GM13977 (cell line): ENCODE results near the gene LILRB2.

ENCODE experiments used
- DNase-seq: peaks from one replicate; pipeline ENCODE4 v3.0.0; 2012; ENCODE audit warnings: low spot score
- in situ Hi-C: fragments of 300-500 bp; cut with MboI; formaldehyde crosslinking; loops from one replicate; pipeline ENCODE4 v1.12.0; 2022; ENCODE audit warnings: low sequenced_read_pairs, low pct_unique_long_range_greater_than_20kb, mixed read lengths, inconsistent platforms; ENCODE audit not compliant: unreplicated experiment
- TF ChIP-seq, protein P1 (sequence below): IDR thresholded peaks from 2 replicates; pipeline ENCODE4 v1.5.1; 2012; ENCODE audit warnings: mild to moderate bottlenecking, control low read depth; ENCODE audit not compliant: insufficient read depth; ENCODE audit errors: extremely low read depth, missing control alignments

LILRB2 gene

GRCh38 chr19:54305141-54305540 lies 24.2 kb upstream of the LILRB2 start:
- in situ Hi-C loops = no loop called here
- TF ChIP-seq, protein P1, sequence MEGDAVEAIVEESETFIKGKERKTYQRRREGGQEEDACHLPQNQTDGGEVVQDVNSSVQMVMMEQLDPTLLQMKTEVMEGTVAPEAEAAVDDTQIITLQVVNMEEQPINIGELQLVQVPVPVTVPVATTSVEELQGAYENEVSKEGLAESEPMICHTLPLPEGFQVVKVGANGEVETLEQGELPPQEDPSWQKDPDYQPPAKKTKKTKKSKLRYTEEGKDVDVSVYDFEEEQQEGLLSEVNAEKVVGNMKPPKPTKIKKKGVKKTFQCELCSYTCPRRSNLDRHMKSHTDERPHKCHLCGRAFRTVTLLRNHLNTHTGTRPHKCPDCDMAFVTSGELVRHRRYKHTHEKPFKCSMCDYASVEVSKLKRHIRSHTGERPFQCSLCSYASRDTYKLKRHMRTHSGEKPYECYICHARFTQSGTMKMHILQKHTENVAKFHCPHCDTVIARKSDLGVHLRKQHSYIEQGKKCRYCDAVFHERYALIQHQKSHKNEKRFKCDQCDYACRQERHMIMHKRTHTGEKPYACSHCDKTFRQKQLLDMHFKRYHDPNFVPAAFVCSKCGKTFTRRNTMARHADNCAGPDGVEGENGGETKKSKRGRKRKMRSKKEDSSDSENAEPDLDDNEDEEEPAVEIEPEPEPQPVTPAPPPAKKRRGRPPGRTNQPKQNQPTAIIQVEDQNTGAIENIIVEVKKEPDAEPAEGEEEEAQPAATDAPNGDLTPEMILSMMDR = no peak
- no peak for DNase-seq

DNA sequence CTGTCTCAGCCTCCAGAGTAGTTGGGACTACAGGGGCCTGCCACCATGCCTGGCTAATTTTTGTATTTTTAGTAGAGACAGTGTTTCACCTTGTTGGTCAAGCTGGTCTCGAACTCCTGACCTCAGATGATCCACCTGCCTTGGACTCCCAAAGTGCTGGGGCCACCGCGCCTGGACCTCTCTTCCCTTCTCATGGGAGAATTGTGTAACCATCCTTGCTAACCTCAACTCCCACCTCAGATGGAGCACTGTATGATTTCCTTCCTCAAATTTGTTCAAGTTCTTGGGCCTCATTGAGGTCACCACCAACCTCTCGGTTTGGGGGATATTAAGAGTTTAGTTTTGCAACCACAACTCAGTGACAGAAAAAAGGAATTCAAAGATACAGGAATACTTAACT lies 21.3 kb upstream of the LILRB2 start:
- in situ Hi-C loops = no loop called here
- DNase-seq = no peak
- TF ChIP-seq, protein P1 = no peak

DNA sequence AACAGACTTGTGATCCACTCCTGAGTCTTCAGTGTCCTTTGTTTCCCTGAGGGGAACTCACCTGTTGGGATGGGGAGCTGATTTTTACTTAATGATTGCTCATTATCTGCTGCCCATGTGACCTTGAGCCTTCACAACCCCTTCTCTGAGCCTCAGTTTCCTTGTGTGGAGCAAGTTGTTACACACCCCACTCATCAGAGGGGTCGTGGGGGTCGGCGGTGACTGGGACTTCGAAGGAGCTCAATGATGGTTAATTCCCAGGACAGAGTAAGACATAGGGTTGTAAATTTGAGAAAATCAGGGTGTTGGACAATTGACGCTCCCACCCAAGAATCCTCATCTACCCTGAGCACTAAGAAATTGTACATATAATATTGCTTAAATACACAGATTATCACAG lies 18.6 kb upstream of the LILRB2 start:
- in situ Hi-C loops = loop anchor here (5.0 kb wide), 1 partner anchor 278 kb away; no protein-coding TSS in a partner anchor
- TF ChIP-seq, protein P1 = no peak
- DNase-seq = no peak

DNA sequence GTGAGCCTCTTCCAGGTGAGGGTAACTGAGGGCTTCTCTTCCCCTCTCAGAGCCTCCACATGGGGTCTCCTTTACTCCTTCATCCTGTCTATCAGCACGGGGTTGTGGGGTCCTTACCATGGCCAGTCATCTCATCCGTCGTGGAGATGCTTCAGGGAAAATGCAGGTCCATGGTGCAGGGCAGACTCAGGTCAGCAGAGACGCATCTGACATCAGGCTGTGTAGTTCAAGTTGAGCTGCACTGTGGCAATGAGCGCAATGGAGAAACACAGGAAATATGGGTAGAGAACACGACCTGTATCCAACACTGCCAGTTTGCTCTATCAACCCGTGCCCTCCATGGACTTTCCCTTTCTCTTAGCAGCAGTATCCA lies 18.2 kb upstream of the LILRB2 start:
- TF ChIP-seq, protein P1 = no peak
- DNase-seq = no peak
- in situ Hi-C loops = loop anchor here (5.0 kb wide), 1 partner anchor 278 kb away; no protein-coding TSS in a partner anchor

- TF ChIP-seq, protein P1 = no peak
- in situ Hi-C loops = loop anchor here (5.0 kb wide), 1 partner anchor 279 kb away; no protein-coding TSS in a partner anchor
- no peak for DNase-seq
These were observed 17.6 kb upstream of the LILRB2 start for GRCh38 chr19:54298357-54299125.

- TF ChIP-seq, protein P1 = peak; percentile 26
- DNase-seq = peak; percentile 52
- in situ Hi-C loops = loop anchor here (5.0 kb wide), 1 partner anchor 279 kb away; no protein-coding TSS in a partner anchor
These were observed 16.9 kb upstream of the LILRB2 start for GRCh38 chr19:54297759-54298305.
